Type B pancreatic cell (in vitro differentiated cells): ENCODE measurements around the gene P2RY11. TPM values are rescaled to one million over a fixed set of nuclear protein-coding genes. Genes with fewer than 3 reads are reported as not detected.

Experiments used
- DNase-seq: peaks from one replicate; pipeline ENCODE4 v3.0.0; 2021; ENCODE audit warnings: mixed read lengths; ENCODE audit not compliant: unreplicated experiment; ENCODE audit errors: extremely low spot score
- H3K27ac Mint-ChIP-seq: 2 replicates; pipeline ENCODE4 v1.8.0; 2021; ENCODE audit warnings: mild to moderate bottlenecking, mixed read lengths
- H3K27me3 Mint-ChIP-seq: 2 replicates; pipeline ENCODE4 v1.8.0; 2021; ENCODE audit warnings: mixed read lengths
- H3K36me3 Mint-ChIP-seq: 2 replicates; pipeline ENCODE4 v1.8.0; 2021; ENCODE audit warnings: mixed read lengths
- H3K4me1 Mint-ChIP-seq: one replicate; pipeline ENCODE4 v1.8.0; 2021; ENCODE audit warnings: mixed read lengths; ENCODE audit not compliant: unreplicated experiment
- H3K4me3 Mint-ChIP-seq: 2 replicates; pipeline ENCODE4 v1.8.0; 2021; ENCODE audit warnings: mild to moderate bottlenecking, mixed read lengths
- H3K9me3 Mint-ChIP-seq: 2 replicates; pipeline ENCODE4 v1.8.0; 2021; ENCODE audit warnings: mixed read lengths
- CTCF ChIP-seq: fragments of 200-600 bp; sonication (generic); conservative IDR thresholded peaks from 2 replicates; pipeline ENCODE4 v1.5.0; 2021; ENCODE audit warnings: antibody characterized with exemption, mild to moderate bottlenecking
- total RNA-seq: library from RNA; stranded (reverse); gene quantifications from 2 replicates; pipeline ENCODE4 v1.2.1, GENCODE V29; 2021; ENCODE audit warnings: low replicate concordance

The P2RY11 gene
- total RNA-seq, 1 donor from 2014 or later: 26.0 TPM

GRCh38 chr19:10085641-10086590 lies 25.6 kb upstream of the P2RY11 start, which contains the start of gene SHFL:
SHFL (plus strand) TSS chr19:10086317; CDS start chr19:10086428, 111 bp downstream.
- H3K4me1 Mint-ChIP-seq: no peaks in the 10 kb centered on the region
- H3K9me3 Mint-ChIP-seq: no peaks in the 10 kb centered on the region
- peak within 1 kb of the TSS; percentile 90 for H3K4me3 Mint-ChIP-seq
- no peak within 1 kb of the TSS for H3K27ac Mint-ChIP-seq
- DNase-seq: no peak
- H3K27me3 Mint-ChIP-seq: peaks cover 21% of the 10 kb centered on the region
- H3K36me3 Mint-ChIP-seq: no peaks in the 10 kb centered on the region
- no peak for TF ChIP-seq CTCF

- peak overlapping the region; percentile 76 for H3K4me3 Mint-ChIP-seq
- no peak for DNase-seq
- H3K27ac Mint-ChIP-seq: no peak overlapping the region
- H3K4me1 Mint-ChIP-seq: no peaks in the 10 kb centered on the region
- H3K9me3 Mint-ChIP-seq: no peaks in the 10 kb centered on the region
- peaks cover 2% of the 10 kb centered on the region for H3K36me3 Mint-ChIP-seq
- TF ChIP-seq CTCF: no peak
- peaks cover 21% of the 10 kb centered on the region for H3K27me3 Mint-ChIP-seq
Observed at GRCh38 chr19:10086591-10087192, 24.8 kb upstream of the P2RY11 start.

- Mint-ChIP-seq H3K27ac (no peak overlapping the region), H3K27me3 (peaks cover 21% of the 10 kb centered on the region), H3K9me3 (no peaks in the 10 kb centered on the region), H3K36me3 (peaks cover 5% of the 10 kb centered on the region), H3K4me3 (peak overlapping the region; percentile 76), H3K4me1 (no peaks in the 10 kb centered on the region)
- no peak for DNase-seq
- TF ChIP-seq CTCF: no peak
Observed at GRCh38 chr19:10087296-10088061, 24.0 kb upstream of the P2RY11 start.

GRCh38 chr19:10088949-10089554 lies 22.4 kb upstream of the P2RY11 start:
- Mint-ChIP-seq H3K4me3 (no peak overlapping the region), H3K36me3 (peaks cover 5% of the 10 kb centered on the region), H3K9me3 (no peaks in the 10 kb centered on the region), H3K27ac (no peak overlapping the region), H3K27me3 (peaks cover 17% of the 10 kb centered on the region), H3K4me1 (no peaks in the 10 kb centered on the region)
- TF ChIP-seq CTCF: no peak
- no peak for DNase-seq

GRCh38 chr19:10089801-10090375 lies 21.6 kb upstream of the P2RY11 start:
- no peak for DNase-seq
- H3K9me3 Mint-ChIP-seq: no peaks in the 10 kb centered on the region
- TF ChIP-seq CTCF: no peak
- peaks cover 15% of the 10 kb centered on the region for H3K27me3 Mint-ChIP-seq
- no peaks in the 10 kb centered on the region for H3K4me1 Mint-ChIP-seq
- peaks cover 5% of the 10 kb centered on the region for H3K36me3 Mint-ChIP-seq
- H3K27ac Mint-ChIP-seq: no peak overlapping the region
- H3K4me3 Mint-ChIP-seq: no peak overlapping the region
